CD14-positive monocyte (primary cell): Measurements from ENCODE around the gene DLEC1. TPM values are rescaled to one million over a fixed set of nuclear protein-coding genes. Genes with fewer than 3 reads are reported as not detected.
A peak's percentile ranks its signal among the peaks of the same experiment; 100 is the strongest.

Experiments
- DNase-seq, 3 donors: peaks; one replicate each; pipeline ENCODE4 v3.0.0-alpha.2; 2011 to 2022
- H2AFZ ChIP-seq: 2 replicates; pipeline ENCODE4 v1.6.0; 2012; ENCODE audit warnings: mild to moderate bottlenecking, low read depth, low read length, inconsistent platforms; ENCODE audit not compliant: insufficient read depth, poor library complexity, severe bottlenecking
- H3K27ac ChIP-seq, 2 donors: 1 replicate in 1 of 2; 2 replicates in 1 of 2; pipeline ENCODE4 v1.5.1; 2012 to 2013; ENCODE audit warnings: low read length in 2 of 2, control low read depth in 1 of 2, inconsistent platforms in 1 of 2, low read depth in 1 of 2, mild to moderate bottlenecking in 1 of 2
- H3K27me3 ChIP-seq, 2 donors: one replicate each; pipeline versions ENCODE4 v1.6.0 to v1.6.1; 2011 to 2013; ENCODE audit warnings: low read length in 2 of 2; ENCODE audit not compliant: control insufficient read depth in 2 of 2, insufficient read depth in 2 of 2
- H3K36me3 ChIP-seq, 2 donors: replicated peaks in 1 of 2; 1 replicate in 1 of 2; 2 replicates in 1 of 2; pipeline versions ENCODE4 v1.5.1 to v1.6.1; 2012 to 2013; ENCODE audit warnings: low read length in 2 of 2, control low read depth in 1 of 2, inconsistent platforms in 1 of 2, mild to moderate bottlenecking in 1 of 2; ENCODE audit not compliant: insufficient read depth in 2 of 2, control insufficient read depth in 1 of 2
- H3K4me1 ChIP-seq, 2 donors: 1 replicate in 1 of 2; 2 replicates in 1 of 2; pipeline versions ENCODE4 v1.5.1 to v1.6.1; 2012 to 2013; ENCODE audit warnings: low read length in 2 of 2, control low read depth in 1 of 2, inconsistent platforms in 1 of 2, mild to moderate bottlenecking in 1 of 2, moderate library complexity in 1 of 2; ENCODE audit not compliant: insufficient read depth in 2 of 2, control insufficient read depth in 1 of 2
- H3K4me2 ChIP-seq: replicated peaks from 2 replicates; pipeline ENCODE3; 2012; ENCODE audit warnings: low read length, moderate library complexity, mild to moderate bottlenecking; ENCODE audit not compliant: poor library complexity, severe bottlenecking; ENCODE audit errors: extremely low read depth
- H3K4me3 ChIP-seq, 3 experiments: fragments of 200-600 bp in 1 of 3; sonication (generic) in 1 of 3; replicated peaks in 1 of 3; 1 replicate in 2 of 3; 2 replicates in 1 of 3; pipeline ENCODE4 v1.5.1; 2011 to 2013; ENCODE audit warnings: low read length in 3 of 3, mild to moderate bottlenecking in 3 of 3, control low read depth in 2 of 3, low read depth in 2 of 3, inconsistent platforms in 1 of 3, moderate library complexity in 1 of 3
- H3K79me2 ChIP-seq: 2 replicates; pipeline ENCODE4 v1.6.0; 2012; ENCODE audit warnings: mild to moderate bottlenecking, control low read depth, inconsistent platforms, low read length, moderate library complexity; ENCODE audit not compliant: insufficient read depth
- H3K9ac ChIP-seq: 2 replicates; pipeline ENCODE4 v1.6.0; 2017; ENCODE audit warnings: low read length, mild to moderate bottlenecking; ENCODE audit not compliant: insufficient read depth, poor library complexity, severe bottlenecking
- H3K9me3 ChIP-seq, 2 donors: replicated peaks in 1 of 2; 1 replicate in 1 of 2; 2 replicates in 1 of 2; pipeline versions ENCODE4 v1.5.1 to v1.6.1; 2012 to 2013; ENCODE audit warnings: low read length in 2 of 2, control low read depth in 1 of 2; ENCODE audit not compliant: control insufficient read depth in 1 of 2, insufficient read depth in 1 of 2
- H4K20me1 ChIP-seq: 2 replicates; pipeline ENCODE4 v1.6.0; 2012; ENCODE audit warnings: mild to moderate bottlenecking, low read length, control low read depth, moderate library complexity; ENCODE audit not compliant: insufficient read depth
- H3K27ac Mint-ChIP-seq, 7 donors: one replicate each; pipeline ENCODE4 v1.8.0; 2020; ENCODE audit warnings: mild to moderate bottlenecking in 7 of 7, mixed read lengths in 7 of 7, moderate library complexity in 6 of 7, inconsistent platforms in 2 of 7
- H3K27me3 Mint-ChIP-seq, 3 donors: one replicate each; pipeline ENCODE4 v1.8.0; 2021 to 2022; ENCODE audit warnings: low read depth in 3 of 3, mild to moderate bottlenecking in 3 of 3, mixed read lengths in 3 of 3, moderate library complexity in 3 of 3, inconsistent platforms in 1 of 3
- H3K36me3 Mint-ChIP-seq, 2 donors: one replicate each; pipeline ENCODE4 v1.8.0; 2020; ENCODE audit warnings: mixed read lengths in 2 of 2, inconsistent platforms in 1 of 2, mild to moderate bottlenecking in 1 of 2
- H3K4me1 Mint-ChIP-seq: one replicate; pipeline ENCODE4 v1.8.0; 2020; ENCODE audit warnings: mild to moderate bottlenecking, mixed read lengths
- H3K4me3 Mint-ChIP-seq, 2 donors: one replicate each; pipeline ENCODE4 v1.8.0; 2020; ENCODE audit warnings: mild to moderate bottlenecking in 2 of 2, mixed read lengths in 2 of 2, moderate library complexity in 1 of 2
- H3K9me3 Mint-ChIP-seq, 7 donors: one replicate each; pipeline ENCODE4 v1.8.0; 2020 to 2022; ENCODE audit warnings: mixed read lengths in 7 of 7, mild to moderate bottlenecking in 6 of 7, moderate library complexity in 6 of 7, inconsistent platforms in 2 of 7
- CTCF ChIP-seq: fragments of 200-600 bp; IDR thresholded peaks from one replicate; pipeline ENCODE4 v1.8.0; 2022; ENCODE audit warnings: antibody characterized with exemption, mild to moderate bottlenecking
- WGBS: methylation state at CpG from one replicate; pipeline ENCODE4 v1.1.5; 2013; ENCODE audit warnings: missing lambda C conversion rate; ENCODE audit not compliant: insufficient coverage; 5-methylcytosine and 5-hydroxymethylcytosine counted together
- intact Hi-C, 2 donors: fragments of 100-400 bp; cut with micrococcal nuclease; formaldehyde crosslinking; loops; one replicate each; pipeline versions ENCODE4 v1.15.0 to v1.15.1; 2023
- polyA plus RNA-seq, 3 donors: library from polyadenylated mRNA; depleted of rRNA in 1 of 3; unstranded in 2 of 3; stranded (reverse) in 1 of 3; fragments of 300-500 nt in 2 of 3; fragments of >200 nt in 1 of 3; fragmentation: Illumina TruSeq in 2 of 3; gene quantifications; 1 replicate in 2 of 3; 2 replicates in 1 of 3; pipeline ENCODE4 v1.2.3, GENCODE V29; 2012 to 2021

DLEC1 gene
- polyA plus RNA-seq, 3 donors = 0.11 to 0.81 (median 0.14) TPM

- DNase-seq = no peak
- H3K36me3 ChIP-seq = peaks cover 0 to 4% of the 10 kb centered on the region in 2 donors
- no peaks in the 10 kb centered on the region for H3K9me3 ChIP-seq
- no peak for TF ChIP-seq CTCF
- no peak overlapping the region for H3K4me3 Mint-ChIP-seq
- no peak overlapping the region for H3K4me2 ChIP-seq
- no peak overlapping the region for H3K4me3 ChIP-seq
- peaks cover 0 to 4% (median 0%) of the 10 kb centered on the region in 7 donors for H3K9me3 Mint-ChIP-seq
- no peaks in the 10 kb centered on the region for H3K79me2 ChIP-seq
- peaks cover 21% of the 10 kb centered on the region for H3K4me1 Mint-ChIP-seq
- no peak overlapping the region for H3K9ac ChIP-seq
- peaks cover 0 to 6% of the 10 kb centered on the region in 2 donors for H3K27me3 ChIP-seq
- peak overlapping the region in 1 of 7 donors; percentile 65 for H3K27ac Mint-ChIP-seq
- H4K20me1 ChIP-seq = no peaks in the 10 kb centered on the region
- H3K27ac ChIP-seq = no peak overlapping the region
- H3K4me1 ChIP-seq = peaks cover 19 to 21% of the 10 kb centered on the region in 2 donors
- H3K27me3 Mint-ChIP-seq = peaks cover 5 to 9% (median 6%) of the 10 kb centered on the region in 3 donors
- intact Hi-C loops = no loop called here
- no peak overlapping the region for H2AFZ ChIP-seq
- no CpG with 5 or more reads among the region's 3 CpGs for WGBS
- H3K36me3 Mint-ChIP-seq = peaks cover 14 to 19% of the 10 kb centered on the region in 2 donors
Measured at GRCh38 chr3:38022301-38022700, 16.7 kb upstream of the DLEC1 start.

- H2AFZ ChIP-seq = no peak overlapping the region
- H3K27ac ChIP-seq = peak overlapping the region in 1 of 2 donors; percentile 93
- intact Hi-C loops = no loop called here
- peak overlapping the region in 1 of 2 donors; percentile 99 for H3K4me3 Mint-ChIP-seq
- H3K4me2 ChIP-seq = peak overlapping the region; percentile 97
- peaks cover 5 to 14% of the 10 kb centered on the region in 2 donors for H3K27me3 ChIP-seq
- peaks cover 13 to 17% (median 14%) of the 10 kb centered on the region in 3 donors for H3K27me3 Mint-ChIP-seq
- H3K9me3 ChIP-seq = no peaks in the 10 kb centered on the region
- peaks cover 0 to 4% (median 0%) of the 10 kb centered on the region in 7 donors for H3K9me3 Mint-ChIP-seq
- no peaks in the 10 kb centered on the region for H3K79me2 ChIP-seq
- WGBS = 96% methylated on average over 5 of the region's 6 CpGs
- H3K4me1 ChIP-seq = peaks cover 19 to 21% of the 10 kb centered on the region in 2 donors
- peak overlapping the region in 2 of 7 donors; percentile 97 to 99 for H3K27ac Mint-ChIP-seq
- peak in 1 of 3 donors; percentile 58 for DNase-seq
- peaks cover 19 to 21% of the 10 kb centered on the region in 2 donors for H3K36me3 Mint-ChIP-seq
- H3K4me3 ChIP-seq = no peak overlapping the region
- peaks cover 0 to 2% of the 10 kb centered on the region in 2 donors for H3K36me3 ChIP-seq
- H3K9ac ChIP-seq = no peak overlapping the region
- H3K4me1 Mint-ChIP-seq = peaks cover 21% of the 10 kb centered on the region
- TF ChIP-seq CTCF = no peak
- no peaks in the 10 kb centered on the region for H4K20me1 ChIP-seq
Measured at GRCh38 chr3:38022896-38023709, 15.9 kb upstream of the DLEC1 start.
